Stimulated activated naive CD8-positive, alpha-beta T cell treated with anti-CD3 and anti-CD28 coated beads, Interleukin-15, Interleukin-2, amounts not matched to agents 100 ng/mL and 50 ng/mL, for 24 hours (primary cell): ENCODE measurements around the gene FAM13A.

Experiments used
- H3K27ac Mint-ChIP-seq: one replicate; pipeline ENCODE4 v1.8.0; 2021; ENCODE audit warnings: mild to moderate bottlenecking, mixed read lengths
- H3K27me3 Mint-ChIP-seq: one replicate; pipeline ENCODE4 v1.8.0; 2021; ENCODE audit warnings: mixed read lengths
- H3K36me3 Mint-ChIP-seq: one replicate; pipeline ENCODE4 v1.8.0; 2021; ENCODE audit warnings: low read depth, mixed read lengths
- H3K4me1 Mint-ChIP-seq: one replicate; pipeline ENCODE4 v1.8.0; 2021; ENCODE audit warnings: low read depth, mixed read lengths
- H3K4me3 Mint-ChIP-seq: one replicate; pipeline ENCODE4 v1.8.0; 2021; ENCODE audit warnings: mild to moderate bottlenecking, mixed read lengths
- H3K9me3 Mint-ChIP-seq: one replicate; pipeline ENCODE4 v1.8.0; 2021; ENCODE audit warnings: mixed read lengths

FAM13A gene

DNA sequence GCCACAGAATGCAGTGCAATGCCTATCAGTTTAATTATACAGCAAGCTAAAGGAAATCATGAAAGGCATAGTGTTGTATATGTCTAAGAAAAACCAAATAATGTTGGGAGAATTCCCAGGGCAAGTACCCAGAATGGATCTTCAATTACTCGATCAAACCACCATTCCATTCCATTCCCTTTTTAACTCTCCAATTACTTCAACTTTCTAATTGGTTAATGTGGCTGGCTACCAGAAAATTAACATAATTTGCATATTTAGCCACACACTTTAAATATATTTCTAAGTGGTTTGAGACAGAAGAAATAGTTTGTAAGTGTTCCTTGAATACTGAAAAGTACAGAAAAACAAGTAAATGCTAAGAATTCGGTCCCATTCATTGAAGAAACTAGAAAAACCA lies 247.9 kb downstream of the FAM13A start:
- Mint-ChIP-seq H3K36me3 (no peaks in the 10 kb centered on the region), H3K9me3 (no peaks in the 10 kb centered on the region), H3K27me3 (no peaks in the 10 kb centered on the region), H3K4me1 (peaks cover 6% of the 10 kb centered on the region), H3K27ac (no peak overlapping the region), H3K4me3 (no peak overlapping the region)

DNA sequence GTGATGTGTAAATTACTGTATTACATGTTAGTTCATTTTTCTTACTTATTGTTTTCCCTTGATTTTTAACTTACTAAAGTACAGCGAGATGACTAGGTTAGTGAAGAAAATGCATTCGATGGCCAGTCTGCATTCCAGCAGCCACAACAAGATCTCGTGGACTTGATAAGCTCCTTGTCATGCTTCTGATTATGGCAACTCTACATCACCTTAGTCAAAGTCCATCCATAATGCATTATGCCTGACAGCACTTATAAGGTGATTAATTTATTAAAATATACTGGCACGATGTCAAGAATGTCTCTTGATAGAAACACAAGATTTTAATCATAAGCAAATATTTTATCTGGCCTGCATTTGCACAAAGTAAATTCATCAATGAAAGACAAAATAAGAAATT lies 249.5 kb downstream of the FAM13A start:
- Mint-ChIP-seq H3K27me3 (no peaks in the 10 kb centered on the region), H3K36me3 (no peaks in the 10 kb centered on the region), H3K27ac (no peak overlapping the region), H3K9me3 (no peaks in the 10 kb centered on the region), H3K4me1 (peaks cover 16% of the 10 kb centered on the region), H3K4me3 (no peak overlapping the region)

DNA sequence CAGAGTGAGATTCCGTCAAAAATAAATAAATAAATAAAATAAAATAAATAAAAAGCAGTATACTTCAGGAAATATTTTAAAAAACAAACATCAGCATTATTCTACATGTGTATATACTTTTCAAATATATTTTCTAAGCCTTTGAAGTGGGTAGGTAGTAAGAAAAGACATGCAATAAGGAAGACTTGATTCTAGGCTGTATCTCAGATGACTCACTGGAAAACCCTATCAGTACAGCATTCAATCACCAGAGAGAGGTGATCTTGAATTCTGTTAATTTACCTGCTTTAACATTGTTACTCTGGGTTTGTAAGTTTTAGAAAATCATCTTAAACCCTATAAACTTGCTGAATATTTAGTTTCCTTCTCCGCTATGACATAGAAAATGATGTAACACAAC lies 252.8 kb downstream of the FAM13A start:
- H3K27ac Mint-ChIP-seq = no peak overlapping the region
- H3K9me3 Mint-ChIP-seq = no peaks in the 10 kb centered on the region
- no peak overlapping the region for H3K4me3 Mint-ChIP-seq
- H3K4me1 Mint-ChIP-seq = peaks cover 16% of the 10 kb centered on the region
- no peaks in the 10 kb centered on the region for H3K36me3 Mint-ChIP-seq
- H3K27me3 Mint-ChIP-seq = no peaks in the 10 kb centered on the region

DNA sequence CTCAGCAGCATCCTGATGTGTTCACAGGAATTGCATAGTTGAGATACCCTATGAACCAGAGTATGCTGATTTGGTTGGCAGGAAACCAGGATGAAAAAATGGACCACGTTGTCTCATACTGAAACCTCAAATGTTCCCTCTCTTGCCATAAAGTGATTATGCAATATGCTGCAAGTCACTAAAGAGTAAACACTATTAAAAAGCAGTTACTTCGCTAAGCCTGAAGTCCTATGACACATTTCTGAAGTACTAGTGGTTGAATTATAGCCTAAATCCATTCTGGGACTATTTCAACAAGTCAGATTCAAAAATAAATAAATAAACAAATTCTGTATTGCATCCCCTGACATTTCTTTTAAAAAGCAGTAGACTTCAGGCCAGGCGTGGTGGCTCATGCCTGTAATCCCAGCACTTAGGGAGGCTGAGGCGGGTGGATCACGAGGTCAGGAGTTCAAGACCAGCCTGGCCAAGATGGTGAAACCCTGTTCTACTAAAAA lies 253.3 kb downstream of the FAM13A start:
- H3K4me1 Mint-ChIP-seq = peaks cover 16% of the 10 kb centered on the region
- H3K4me3 Mint-ChIP-seq = no peak overlapping the region
- H3K27ac Mint-ChIP-seq = no peak overlapping the region

DNA sequence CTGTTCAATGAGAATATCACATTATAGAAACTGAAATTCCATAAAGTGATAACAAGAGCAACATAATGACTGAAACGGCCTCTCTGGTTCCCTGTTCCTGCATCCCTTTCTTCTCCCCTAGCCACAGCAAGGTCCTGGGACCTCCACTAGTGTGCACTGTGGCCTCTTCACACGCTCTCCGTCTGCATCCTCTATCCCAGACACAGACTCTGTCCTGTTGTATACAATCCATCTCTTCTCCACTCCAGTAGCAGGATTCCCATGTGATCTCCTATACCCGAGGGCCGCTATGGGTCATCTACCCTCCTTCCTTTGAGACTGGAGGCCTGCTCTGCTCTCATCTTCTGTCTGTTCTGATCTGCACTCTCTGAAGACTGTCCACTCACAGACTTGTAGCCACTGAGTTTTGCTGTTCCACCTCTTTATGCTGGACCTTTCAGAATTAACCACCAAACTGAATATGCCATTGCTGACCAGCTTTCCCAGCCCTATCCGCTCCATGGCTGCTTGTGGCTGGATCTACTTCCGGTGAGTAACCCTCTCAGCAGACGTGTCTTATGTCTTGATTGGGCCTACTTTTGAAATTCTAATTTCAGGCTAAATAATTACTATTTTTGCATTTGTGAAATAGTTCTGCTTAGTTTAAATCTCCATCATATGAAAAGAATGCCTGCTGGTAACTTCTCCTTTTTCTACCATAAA lies 254.2 kb downstream of the FAM13A start:
- no peaks in the 10 kb centered on the region for H3K36me3 Mint-ChIP-seq
- peaks cover 6% of the 10 kb centered on the region for H3K27me3 Mint-ChIP-seq
- H3K4me1 Mint-ChIP-seq = peaks cover 16% of the 10 kb centered on the region
- no peaks in the 10 kb centered on the region for H3K9me3 Mint-ChIP-seq
- H3K27ac Mint-ChIP-seq = no peak overlapping the region
- H3K4me3 Mint-ChIP-seq = no peak overlapping the region

More for the DNA sequence above, 253.3 kb downstream of the FAM13A start:
- Mint-ChIP-seq H3K27me3 (peaks cover 1% of the 10 kb centered on the region), H3K9me3 (no peaks in the 10 kb centered on the region), H3K36me3 (no peaks in the 10 kb centered on the region)

DNA sequence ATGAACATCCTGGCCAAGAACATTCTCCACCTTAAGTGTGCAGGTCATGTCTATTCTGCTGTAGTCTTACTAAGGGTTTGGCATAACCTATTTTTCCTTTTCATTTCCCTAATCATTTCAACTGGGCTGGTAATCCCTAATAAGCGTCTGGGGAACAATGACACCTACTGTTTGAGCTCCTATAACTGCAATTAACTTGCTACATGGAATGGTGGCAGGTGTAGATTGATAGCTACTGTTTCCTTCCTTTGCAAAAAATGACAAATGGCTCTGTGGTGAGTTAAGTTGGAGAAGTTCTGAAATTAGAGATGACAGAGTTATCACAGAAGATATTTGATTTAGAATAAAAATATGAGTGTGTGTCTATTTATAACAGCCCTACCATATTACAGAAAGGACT lies 254.8 kb downstream of the FAM13A start:
- H3K9me3 Mint-ChIP-seq = no peaks in the 10 kb centered on the region
- H3K27ac Mint-ChIP-seq = no peak overlapping the region
- peaks cover 16% of the 10 kb centered on the region for H3K4me1 Mint-ChIP-seq
- no peaks in the 10 kb centered on the region for H3K36me3 Mint-ChIP-seq
- H3K27me3 Mint-ChIP-seq = peaks cover 12% of the 10 kb centered on the region
- no peak overlapping the region for H3K4me3 Mint-ChIP-seq

DNA sequence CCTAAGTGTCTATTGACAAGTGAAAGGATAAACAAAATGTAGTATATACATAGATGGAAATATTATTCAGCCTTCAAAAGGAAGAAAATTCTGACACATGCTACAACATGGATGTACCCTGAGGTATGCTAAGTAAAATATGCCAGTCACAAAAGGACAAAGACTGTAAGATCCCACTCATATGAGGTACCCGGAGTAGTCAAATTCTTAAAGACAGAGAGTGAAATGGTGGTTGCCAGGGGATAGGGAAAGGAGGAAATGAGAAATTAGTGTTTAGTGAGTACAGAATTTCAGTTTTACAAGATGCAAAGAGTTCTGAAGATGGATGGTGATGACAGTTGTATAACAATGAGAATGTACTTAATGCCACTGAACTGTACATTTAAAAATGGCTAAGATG lies 257.1 kb downstream of the FAM13A start:
- Mint-ChIP-seq H3K36me3 (no peaks in the 10 kb centered on the region), H3K4me1 (peaks cover 16% of the 10 kb centered on the region), H3K27me3 (peaks cover 12% of the 10 kb centered on the region), H3K27ac (no peak overlapping the region), H3K9me3 (no peaks in the 10 kb centered on the region), H3K4me3 (no peak overlapping the region)

DNA sequence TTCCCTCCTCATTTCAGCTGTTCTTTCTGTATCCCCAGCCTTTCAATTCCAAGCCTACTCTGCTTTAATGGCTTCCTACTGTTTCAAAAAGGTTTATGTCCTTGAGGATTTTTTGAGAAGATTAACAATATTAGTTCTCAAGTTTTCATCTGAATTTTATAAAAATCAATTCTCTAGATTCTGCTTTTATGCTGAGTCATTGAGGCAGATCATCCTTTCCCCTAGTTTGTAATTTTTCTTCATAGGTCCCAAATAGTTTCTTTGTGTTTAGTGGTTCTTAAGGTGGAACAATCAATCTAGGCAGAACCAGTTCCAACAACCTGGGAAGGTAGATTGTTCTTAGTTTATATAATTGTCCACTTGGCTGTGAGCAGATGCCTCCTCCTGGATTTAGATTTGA lies 259.3 kb downstream of the FAM13A start:
- Mint-ChIP-seq H3K4me1 (peaks cover 3% of the 10 kb centered on the region), H3K9me3 (no peaks in the 10 kb centered on the region), H3K36me3 (no peaks in the 10 kb centered on the region), H3K27me3 (peaks cover 12% of the 10 kb centered on the region), H3K27ac (no peak overlapping the region), H3K4me3 (no peak overlapping the region)

DNA sequence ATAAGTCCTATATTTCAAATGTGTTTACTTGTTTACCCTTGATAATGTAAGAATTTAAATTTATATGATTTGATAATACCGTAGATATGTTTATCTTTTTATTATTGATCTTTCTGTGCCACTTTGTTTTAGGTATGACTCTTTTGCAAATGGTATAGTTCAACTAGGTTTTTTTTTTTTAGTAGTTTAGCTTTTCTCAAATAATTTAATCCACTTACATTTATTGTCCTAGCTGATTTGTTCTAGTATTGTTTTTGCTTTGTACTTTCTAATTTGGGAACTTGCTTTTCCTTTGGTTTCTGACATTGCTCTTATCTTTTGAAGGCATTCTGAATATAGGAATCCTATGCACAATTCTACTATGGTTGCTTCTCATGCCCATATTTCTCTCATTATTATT lies 260.4 kb downstream of the FAM13A start:
- H3K27me3 Mint-ChIP-seq = peaks cover 12% of the 10 kb centered on the region

DNA sequence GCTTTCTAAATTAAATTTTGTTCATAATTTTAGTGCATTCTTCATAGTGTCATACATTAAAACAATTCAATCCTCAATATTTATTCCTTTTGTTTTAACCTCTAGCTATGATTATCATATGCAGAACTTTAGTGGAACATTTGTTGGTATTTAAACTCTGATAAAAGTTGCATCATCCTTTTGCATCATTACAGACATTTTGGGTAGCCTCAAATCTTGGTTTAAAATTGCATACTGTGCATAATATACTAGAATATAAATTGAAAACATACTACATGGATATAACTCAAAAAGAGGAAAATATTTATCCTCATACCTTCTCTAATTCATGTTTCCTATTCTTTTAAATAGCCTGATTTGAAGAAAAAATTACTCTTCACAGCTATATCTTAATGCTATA lies 262.0 kb downstream of the FAM13A start:
- H3K4me3 Mint-ChIP-seq = no peak overlapping the region
- H3K36me3 Mint-ChIP-seq = no peaks in the 10 kb centered on the region
- H3K9me3 Mint-ChIP-seq = no peaks in the 10 kb centered on the region
- peaks cover 12% of the 10 kb centered on the region for H3K27me3 Mint-ChIP-seq
- H3K4me1 Mint-ChIP-seq = peaks cover 10% of the 10 kb centered on the region
- H3K27ac Mint-ChIP-seq = no peak overlapping the region

More for the DNA sequence above, 260.4 kb downstream of the FAM13A start:
- no peak overlapping the region for H3K27ac Mint-ChIP-seq
- no peaks in the 10 kb centered on the region for H3K9me3 Mint-ChIP-seq
- H3K4me1 Mint-ChIP-seq = peaks cover 10% of the 10 kb centered on the region
- no peaks in the 10 kb centered on the region for H3K36me3 Mint-ChIP-seq
- no peak overlapping the region for H3K4me3 Mint-ChIP-seq

DNA sequence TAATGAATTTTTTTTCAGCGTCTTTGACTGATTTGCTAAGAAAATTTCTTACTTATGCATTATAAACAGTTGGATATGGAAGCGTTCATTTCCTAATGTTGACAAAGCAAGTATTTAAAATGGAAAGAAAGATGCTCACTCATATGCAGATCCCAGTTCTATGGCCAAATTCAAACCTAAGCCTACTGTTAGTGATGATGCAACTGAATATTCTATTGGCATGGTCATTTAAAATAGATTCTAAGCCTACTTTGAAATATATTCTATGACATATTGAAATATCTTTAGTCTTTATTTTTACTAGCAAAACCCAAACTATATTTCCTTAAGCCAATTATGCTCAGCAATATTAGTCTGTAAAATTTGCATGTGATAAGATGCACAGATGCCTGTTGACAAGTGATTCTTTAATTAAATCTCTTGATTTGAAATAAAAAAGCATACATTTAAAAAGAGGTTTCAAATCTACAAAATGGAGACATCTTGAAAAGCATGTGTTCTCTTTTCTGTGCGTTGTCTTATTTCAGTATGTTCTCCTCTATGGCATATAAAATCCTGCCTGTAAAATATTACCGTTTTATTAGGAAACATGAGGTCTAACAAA lies 262.8 kb downstream of the FAM13A start:
- peaks cover 10% of the 10 kb centered on the region for H3K4me1 Mint-ChIP-seq
- H3K9me3 Mint-ChIP-seq = no peaks in the 10 kb centered on the region
- H3K27me3 Mint-ChIP-seq = peaks cover 12% of the 10 kb centered on the region
- no peak overlapping the region for H3K27ac Mint-ChIP-seq
- H3K4me3 Mint-ChIP-seq = no peak overlapping the region
- no peaks in the 10 kb centered on the region for H3K36me3 Mint-ChIP-seq

DNA sequence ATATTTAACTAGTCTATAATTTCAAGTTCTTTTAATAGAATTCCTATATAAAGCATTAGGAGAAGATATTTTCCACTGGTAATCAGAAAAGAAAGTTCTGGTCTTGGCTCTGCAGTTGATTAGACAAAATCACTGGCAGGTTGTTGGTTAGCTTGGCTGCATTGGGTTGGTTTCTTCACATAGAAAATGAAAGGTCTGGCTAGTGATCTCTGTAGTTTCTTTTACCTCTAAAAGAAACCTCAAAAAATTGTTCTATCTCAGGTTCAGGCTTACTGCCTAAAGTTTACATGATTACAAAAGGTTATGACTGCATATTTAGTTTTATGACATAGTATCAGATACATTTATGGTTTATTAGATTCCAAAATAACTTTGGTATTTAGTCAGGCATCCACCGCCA lies 263.5 kb downstream of the FAM13A start:
- Mint-ChIP-seq H3K36me3 (no peaks in the 10 kb centered on the region), H3K4me3 (no peak overlapping the region), H3K4me1 (peaks cover 10% of the 10 kb centered on the region), H3K27me3 (peaks cover 9% of the 10 kb centered on the region), H3K9me3 (no peaks in the 10 kb centered on the region), H3K27ac (no peak overlapping the region)

DNA sequence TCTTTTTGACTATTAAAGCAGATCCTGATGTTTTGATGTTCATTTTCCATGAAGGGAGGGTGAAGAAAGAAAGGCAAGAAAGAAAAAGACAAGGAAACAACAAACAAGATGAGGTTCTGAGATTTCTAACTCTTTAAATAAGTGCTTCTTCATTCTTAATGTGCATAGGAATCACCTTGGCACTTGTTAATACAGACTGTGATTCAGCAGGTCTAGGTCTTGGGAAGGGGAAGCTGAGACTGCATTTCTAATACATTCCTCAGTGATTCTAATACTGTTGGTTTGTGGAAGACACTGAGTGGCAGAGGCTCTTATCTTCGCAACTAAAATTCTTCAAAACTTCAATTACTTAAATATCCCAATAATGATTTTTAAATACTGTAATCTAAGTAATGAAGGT lies 264.2 kb downstream of the FAM13A start:
- H3K36me3 Mint-ChIP-seq = no peaks in the 10 kb centered on the region
- peaks cover 10% of the 10 kb centered on the region for H3K4me1 Mint-ChIP-seq
- H3K27me3 Mint-ChIP-seq = peaks cover 7% of the 10 kb centered on the region
- H3K4me3 Mint-ChIP-seq = no peak overlapping the region
- H3K27ac Mint-ChIP-seq = no peak overlapping the region
- H3K9me3 Mint-ChIP-seq = no peaks in the 10 kb centered on the region

DNA sequence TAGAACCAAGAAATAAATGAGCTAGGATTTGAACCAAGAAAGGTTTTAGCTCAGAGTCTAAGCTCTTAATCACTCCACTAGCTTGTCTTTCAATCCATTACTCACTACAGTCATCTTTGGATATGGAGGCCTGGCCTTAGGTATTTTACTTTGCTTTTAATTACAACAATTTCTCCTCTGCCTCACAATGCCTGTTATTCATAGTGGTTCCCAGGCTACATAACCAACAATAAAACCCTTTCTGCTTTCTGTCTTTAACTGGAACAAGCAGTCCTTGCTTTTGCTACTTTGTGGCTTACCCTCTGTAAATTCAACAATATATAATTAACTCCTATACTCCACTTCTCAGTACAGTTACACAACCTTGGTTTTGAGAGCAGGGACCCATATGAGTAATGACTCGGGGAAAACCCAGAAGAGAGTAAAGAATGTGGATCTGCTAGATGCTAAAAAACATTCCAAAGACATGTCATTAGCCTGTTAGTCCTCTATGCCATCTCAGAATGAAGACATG lies 264.7 kb downstream of the FAM13A start:
- Mint-ChIP-seq H3K36me3 (no peaks in the 10 kb centered on the region), H3K27ac (no peak overlapping the region), H3K4me1 (peaks cover 10% of the 10 kb centered on the region), H3K9me3 (no peaks in the 10 kb centered on the region), H3K4me3 (no peak overlapping the region), H3K27me3 (peaks cover 2% of the 10 kb centered on the region)

DNA sequence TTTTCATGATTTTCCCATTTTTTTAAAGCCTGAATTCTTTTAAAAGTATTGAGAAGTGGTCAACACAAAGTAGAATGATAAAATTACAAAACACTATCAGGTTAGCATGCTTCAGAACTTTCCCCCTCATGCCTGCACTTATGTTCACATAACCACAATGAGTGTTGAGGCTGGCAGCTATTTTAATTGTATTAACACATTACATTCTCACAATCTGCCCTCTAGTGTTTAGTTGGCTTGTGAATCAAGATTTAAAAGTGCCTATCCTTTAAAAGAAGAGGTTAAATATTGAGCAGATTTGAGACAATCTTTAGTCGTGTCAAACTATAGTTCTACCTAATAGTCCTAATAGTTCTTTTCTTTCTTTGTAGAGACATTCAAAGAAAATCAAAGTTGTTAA lies 265.7 kb downstream of the FAM13A start:
- no peaks in the 10 kb centered on the region for H3K36me3 Mint-ChIP-seq
- no peak overlapping the region for H3K27ac Mint-ChIP-seq
- H3K9me3 Mint-ChIP-seq = no peaks in the 10 kb centered on the region
- H3K4me1 Mint-ChIP-seq = peaks cover 10% of the 10 kb centered on the region
- no peaks in the 10 kb centered on the region for H3K27me3 Mint-ChIP-seq
- no peak overlapping the region for H3K4me3 Mint-ChIP-seq
